ENCODE data around the gene SRGAP3. TPM values are rescaled to one million over a fixed set of nuclear protein-coding genes. Genes with fewer than 3 reads are reported as not detected.

The SRGAP3 gene
- total RNA-seq, 1 experiment from 2014 or later, result 0.69 TPM

GRCh38 chr3:9028134-9028533, 221.3 kb downstream of the SRGAP3 start:
- no peaks in the 10 kb centered on the region for H3K9me3 ChIP-seq (ENCODE audit: low read depth, low read length, poor library complexity, severe bottlenecking)
- intact Hi-C loops (cut with micrococcal nuclease; ENCODE audit: unreplicated experiment), result no loop called here
- DNase-seq (ENCODE audit: low spot score), result peak; percentile 43
- POLR2A ChIA-PET (ENCODE audit: low non-redundant PET), result no interaction called here
- TF ChIP-seq EZH2 (IDR thresholded peaks at IDR 0.05; ENCODE audit: borderline replicate concordance, low read depth, low read length, poor library complexity, severe bottlenecking), result no peak
- TF ChIP-seq CTCF (conservative IDR thresholded peaks at IDR 0.05; ENCODE audit: low read depth, low read length), result no peak
- H3K36me3 ChIP-seq (ENCODE audit: insufficient read depth, low read length, poor library complexity, severe bottlenecking), result no peaks in the 10 kb centered on the region
- H3K27me3 ChIP-seq (replicated peaks; ENCODE audit: insufficient read depth, low read depth, low read length, poor library complexity), result peaks cover 4% of the 10 kb centered on the region
- H3K4me3 ChIP-seq (ENCODE audit: low read depth, low read length, poor library complexity, severe bottlenecking), result no peak overlapping the region
- BruUV-seq (replicated peaks), result no TSS peak
- H3K27ac ChIP-seq (ENCODE audit: low read depth, low read length, poor library complexity, severe bottlenecking), result no peak overlapping the region
- H3K4me1 ChIP-seq (ENCODE audit: insufficient read depth, low read length, poor library complexity, severe bottlenecking), result no peaks in the 10 kb centered on the region
- CTCF ChIA-PET, result no interaction called here

GRCh38 chr3:9026320-9027045, 223.0 kb downstream of the SRGAP3 start:
- no peaks in the 10 kb centered on the region for H3K4me1 ChIP-seq (ENCODE audit: insufficient read depth, low read length, poor library complexity, severe bottlenecking)
- intact Hi-C loops (cut with micrococcal nuclease; ENCODE audit: unreplicated experiment), result no loop called here
- BruUV-seq (replicated peaks), result no TSS peak

GRCh38 chr3:9024341-9024740, 225.1 kb downstream of the SRGAP3 start:
- H3K9me3 ChIP-seq (ENCODE audit: low read depth, low read length, poor library complexity, severe bottlenecking), result no peaks in the 10 kb centered on the region
- no TSS peak for BruUV-seq (replicated peaks)
- intact Hi-C loops (cut with micrococcal nuclease; ENCODE audit: unreplicated experiment), result no loop called here
- no peak for DNase-seq (ENCODE audit: low spot score)
- no peak overlapping the region for H3K27ac ChIP-seq (ENCODE audit: low read depth, low read length, poor library complexity, severe bottlenecking)
- TF ChIP-seq CTCF (conservative IDR thresholded peaks at IDR 0.05; ENCODE audit: low read depth, low read length) (no peak), EZH2 (IDR thresholded peaks at IDR 0.05; ENCODE audit: borderline replicate concordance, low read depth, low read length, poor library complexity, severe bottlenecking) (no peak)
- peaks cover 10% of the 10 kb centered on the region for H3K27me3 ChIP-seq (replicated peaks; ENCODE audit: insufficient read depth, low read depth, low read length, poor library complexity)
- H3K36me3 ChIP-seq (ENCODE audit: insufficient read depth, low read length, poor library complexity, severe bottlenecking), result no peaks in the 10 kb centered on the region
- ChIA-PET CTCF (no interaction called here), POLR2A (ENCODE audit: low non-redundant PET) (no interaction called here)
- H3K4me3 ChIP-seq (ENCODE audit: low read depth, low read length, poor library complexity, severe bottlenecking), result no peak overlapping the region
- H3K4me1 ChIP-seq (ENCODE audit: insufficient read depth, low read length, poor library complexity, severe bottlenecking), result no peaks in the 10 kb centered on the region

More at GRCh38 chr3:9026320-9027045, 223.0 kb downstream of the SRGAP3 start:
- H3K9me3 ChIP-seq (ENCODE audit: low read depth, low read length, poor library complexity, severe bottlenecking), result no peaks in the 10 kb centered on the region
- peaks cover under 1% of the 10 kb centered on the region for H3K27me3 ChIP-seq (replicated peaks; ENCODE audit: insufficient read depth, low read depth, low read length, poor library complexity)
- H3K27ac ChIP-seq (ENCODE audit: low read depth, low read length, poor library complexity, severe bottlenecking), result no peak overlapping the region
- ChIA-PET POLR2A (ENCODE audit: low non-redundant PET) (no interaction called here), CTCF (no interaction called here)
- no peaks in the 10 kb centered on the region for H3K36me3 ChIP-seq (ENCODE audit: insufficient read depth, low read length, poor library complexity, severe bottlenecking)
- DNase-seq (ENCODE audit: low spot score), result no peak
- H3K4me3 ChIP-seq (ENCODE audit: low read depth, low read length, poor library complexity, severe bottlenecking), result no peak overlapping the region
- TF ChIP-seq CTCF (conservative IDR thresholded peaks at IDR 0.05; ENCODE audit: low read depth, low read length) (no peak), EZH2 (IDR thresholded peaks at IDR 0.05; ENCODE audit: borderline replicate concordance, low read depth, low read length, poor library complexity, severe bottlenecking) (no peak)

Data from A673 (cell line).